Trophoblast cell (in vitro differentiated cells and primary cell): Measurements from ENCODE around the gene AIMP1. TPM values are rescaled to one million over a fixed set of nuclear protein-coding genes. Genes with fewer than 3 reads are reported as not detected.
A peak's percentile ranks its signal among the peaks of the same experiment; 100 is the strongest.

ENCODE experiments used
- DNase-seq, 2 donors: peaks; one replicate each; pipeline ENCODE4 v3.0.0-alpha.2; 2016
- H2AFZ ChIP-seq: 2 replicates; pipeline ENCODE4 v1.6.1; 2013; ENCODE audit warnings: low read length, moderate library complexity, mild to moderate bottlenecking; ENCODE audit not compliant: insufficient read depth, poor library complexity
- H2AK5ac ChIP-seq: 2 replicates; pipeline ENCODE4 v1.6.1; 2013; ENCODE audit warnings: mild to moderate bottlenecking, low read length
- H2BK120ac ChIP-seq: 2 replicates; pipeline ENCODE4 v1.6.1; 2013; ENCODE audit warnings: low read length, mild to moderate bottlenecking, moderate library complexity; ENCODE audit not compliant: insufficient read depth, poor library complexity
- H2BK12ac ChIP-seq: 2 replicates; pipeline ENCODE4 v1.6.1; 2013; ENCODE audit warnings: mild to moderate bottlenecking, low read length, moderate library complexity
- H2BK5ac ChIP-seq: 2 replicates; pipeline ENCODE4 v1.6.1; 2013; ENCODE audit warnings: low read length, low read depth, moderate library complexity, mild to moderate bottlenecking; ENCODE audit not compliant: poor library complexity
- H3K14ac ChIP-seq: 2 replicates; pipeline ENCODE4 v1.6.1; 2013; ENCODE audit warnings: mild to moderate bottlenecking, low read length
- H3K18ac ChIP-seq: 2 replicates; pipeline ENCODE4 v1.6.1; 2013; ENCODE audit warnings: mild to moderate bottlenecking, low read length
- H3K23ac ChIP-seq: 2 replicates; pipeline ENCODE4 v1.6.1; 2013; ENCODE audit warnings: low read length
- H3K27ac ChIP-seq: 2 replicates; pipeline ENCODE4 v1.5.1; 2013; ENCODE audit warnings: low read depth, mild to moderate bottlenecking, inconsistent platforms, low read length, moderate library complexity
- H3K27me3 ChIP-seq: 2 replicates; pipeline ENCODE4 v1.6.1; 2013; ENCODE audit warnings: inconsistent platforms, mild to moderate bottlenecking, low read length, moderate library complexity; ENCODE audit not compliant: insufficient read depth
- H3K36me3 ChIP-seq, 2 experiments: 1 replicate in 1 of 2; 2 replicates in 1 of 2; pipeline ENCODE4 v1.6.1; 2013; ENCODE audit warnings: low read length in 2 of 2, mild to moderate bottlenecking in 2 of 2, moderate library complexity in 1 of 2; ENCODE audit not compliant: insufficient read depth in 2 of 2, control insufficient read depth in 1 of 2
- H3K4ac ChIP-seq: 2 replicates; pipeline ENCODE4 v1.6.1; 2013; ENCODE audit warnings: low read depth, mild to moderate bottlenecking, low read length, moderate library complexity
- H3K4me1 ChIP-seq, 2 experiments: 1 replicate in 1 of 2; 2 replicates in 1 of 2; pipeline ENCODE4 v1.6.1; 2013; ENCODE audit warnings: low read length in 2 of 2, mild to moderate bottlenecking in 2 of 2, moderate library complexity in 1 of 2; ENCODE audit not compliant: insufficient read depth in 2 of 2, control insufficient read depth in 1 of 2
- H3K4me2 ChIP-seq: 2 replicates; pipeline ENCODE4 v1.6.1; 2013; ENCODE audit warnings: inconsistent platforms, mild to moderate bottlenecking, low read length, moderate library complexity
- H3K4me3 ChIP-seq: 2 replicates; pipeline ENCODE4 v1.5.1; 2013; ENCODE audit warnings: mild to moderate bottlenecking, low read depth, low read length, inconsistent platforms
- H3K79me1 ChIP-seq: one replicate; pipeline ENCODE4 v1.6.1; 2013; ENCODE audit warnings: low read length
- H3K79me2 ChIP-seq: 2 replicates; pipeline ENCODE4 v1.6.1; 2013; ENCODE audit warnings: low read length, mild to moderate bottlenecking; ENCODE audit not compliant: control insufficient read depth, insufficient read depth, poor library complexity
- H3K9ac ChIP-seq: 2 replicates; pipeline ENCODE4 v1.6.1; 2013; ENCODE audit warnings: mild to moderate bottlenecking, low read length
- H3K9me3 ChIP-seq: 2 replicates; pipeline ENCODE4 v1.6.1; 2013; ENCODE audit warnings: low read depth, mild to moderate bottlenecking, control low read depth, inconsistent platforms, low read length; ENCODE audit not compliant: insufficient read depth
- H4K12ac ChIP-seq: 2 replicates; pipeline ENCODE4 v1.6.1; 2013; ENCODE audit warnings: low read depth, mild to moderate bottlenecking, low read length, moderate library complexity
- H4K8ac ChIP-seq: 2 replicates; pipeline ENCODE4 v1.6.1; 2013; ENCODE audit warnings: low read depth, mild to moderate bottlenecking, low read length, moderate library complexity
- H4K91ac ChIP-seq: one replicate; pipeline ENCODE4 v1.6.1; 2013; ENCODE audit warnings: low read depth, mild to moderate bottlenecking, low read length, moderate library complexity
- WGBS: extraction: QIAGEN DNeasy Blood & Tissue Kit; methylation state at CpG from one replicate; pipeline ENCODE4 v1.1.7; 2013; ENCODE audit warnings: missing lambda C conversion rate; ENCODE audit not compliant: insufficient read length, insufficient coverage; ENCODE audit errors: extremely low coverage; 5-methylcytosine and 5-hydroxymethylcytosine counted together
- polyA plus RNA-seq: library from polyadenylated mRNA; stranded (reverse); fragments of 200-250 nt; gene quantifications from 2 replicates; pipeline ENCODE4 v1.2.3, GENCODE V29; 2013

The AIMP1 gene
- polyA plus RNA-seq, result 46.6 and 48.6 TPM in 2 replicates

GRCh38 chr4:106315968-106316772 is at the start of gene AIMP1, which contains the start of gene TBCK:
Gene AIMP1 (plus strand): TSS chr4:106316550. CDS start chr4:106325010, 8,460 bp downstream.
Gene TBCK (minus strand): TSS chr4:106316209. CDS start chr4:106308960, 7,249 bp downstream.
- H2BK120ac ChIP-seq, result peak within 1 kb of the TSS; percentile 54
- H3K9me3 ChIP-seq, result peaks cover 5% of the 10 kb centered on the region
- peak within 1 kb of the TSS; percentile 81 for H3K14ac ChIP-seq
- peak within 1 kb of the TSS; percentile 91 for H2BK5ac ChIP-seq
- H2BK12ac ChIP-seq, result no peak within 1 kb of the TSS
- peak within 1 kb of the TSS; percentile 99 for H3K9ac ChIP-seq
- peak within 1 kb of the TSS; percentile 39 for H3K4ac ChIP-seq
- peaks cover 1 to 4% of the 10 kb centered on the region in 2 experiments for H3K36me3 ChIP-seq
- DNase-seq, result peak; percentile 87 to 89
- peaks cover 12% of the 10 kb centered on the region for H3K79me1 ChIP-seq
- WGBS, result no CpG with 5 or more reads among the region's 44 CpGs
- H3K4me1 ChIP-seq, result peaks cover 0 to 2% of the 10 kb centered on the region in 2 experiments
- H3K27me3 ChIP-seq, result no peaks in the 10 kb centered on the region
- H2AFZ ChIP-seq, result peak within 1 kb of the TSS; percentile 77
- H3K79me2 ChIP-seq, result peaks cover 5% of the 10 kb centered on the region
- peak within 1 kb of the TSS; percentile 92 for H3K4me3 ChIP-seq
- peak within 1 kb of the TSS; percentile 87 for H3K27ac ChIP-seq
- peak within 1 kb of the TSS; percentile 93 for H4K8ac ChIP-seq
- peak within 1 kb of the TSS; percentile 74 for H3K18ac ChIP-seq
- no peak within 1 kb of the TSS for H3K23ac ChIP-seq
- peak within 1 kb of the TSS; percentile 98 for H3K4me2 ChIP-seq
- H4K12ac ChIP-seq, result peak within 1 kb of the TSS; percentile 85
- H4K91ac ChIP-seq, result peak within 1 kb of the TSS; percentile 87
- H2AK5ac ChIP-seq, result peak within 1 kb of the TSS; percentile 27

- Histone ChIP-seq H3K79me2 (no peaks in the 10 kb centered on the region), H3K4me1 (no peaks in the 10 kb centered on the region), H3K9ac (no peak overlapping the region), H4K8ac (no peak overlapping the region), H3K14ac (no peak overlapping the region), H3K36me3 (no peaks in the 10 kb centered on the region), H2BK12ac (no peak overlapping the region), H3K27ac (no peak overlapping the region), H3K9me3 (no peaks in the 10 kb centered on the region), H3K4me3 (no peak overlapping the region), H3K79me1 (no peaks in the 10 kb centered on the region), H2BK5ac (no peak overlapping the region), H3K18ac (no peak overlapping the region), H3K23ac (no peak overlapping the region), H2BK120ac (no peak overlapping the region), H2AK5ac (no peak overlapping the region), H3K27me3 (no peaks in the 10 kb centered on the region), H3K4ac (no peak overlapping the region), H2AFZ (no peak overlapping the region), H4K91ac (no peak overlapping the region), H4K12ac (no peak overlapping the region), H3K4me2 (no peak overlapping the region)
- no peak for DNase-seq
Measured at GRCh38 chr4:106268786-106269185, 47.6 kb upstream of the AIMP1 start.

- no CpG with 5 or more reads among the region's 2 CpGs for WGBS
- H4K12ac ChIP-seq, result no peak overlapping the region
- no peak overlapping the region for H3K4ac ChIP-seq
- no peak overlapping the region for H3K27ac ChIP-seq
- H2BK120ac ChIP-seq, result no peak overlapping the region
- no peak overlapping the region for H3K23ac ChIP-seq
- H3K14ac ChIP-seq, result no peak overlapping the region
- no peak overlapping the region for H4K91ac ChIP-seq
- H3K79me2 ChIP-seq, result no peaks in the 10 kb centered on the region
- no peaks in the 10 kb centered on the region for H3K27me3 ChIP-seq
- no peak overlapping the region for H4K8ac ChIP-seq
- H3K4me3 ChIP-seq, result no peak overlapping the region
- H3K79me1 ChIP-seq, result no peaks in the 10 kb centered on the region
- H3K4me2 ChIP-seq, result no peak overlapping the region
- no peaks in the 10 kb centered on the region for H3K9me3 ChIP-seq
- H2BK5ac ChIP-seq, result no peak overlapping the region
- H3K4me1 ChIP-seq, result no peaks in the 10 kb centered on the region
- H2AFZ ChIP-seq, result no peak overlapping the region
- no peak overlapping the region for H3K9ac ChIP-seq
- no peak for DNase-seq
- H2BK12ac ChIP-seq, result no peak overlapping the region
- no peaks in the 10 kb centered on the region for H3K36me3 ChIP-seq
- no peak overlapping the region for H2AK5ac ChIP-seq
- H3K18ac ChIP-seq, result no peak overlapping the region
Measured at GRCh38 chr4:106269711-106270110, 46.6 kb upstream of the AIMP1 start.

- H2AK5ac ChIP-seq, result no peak overlapping the region
- no peak overlapping the region for H4K91ac ChIP-seq
- no peak for DNase-seq
- H3K79me2 ChIP-seq, result no peaks in the 10 kb centered on the region
- no peak overlapping the region for H3K23ac ChIP-seq
- no peaks in the 10 kb centered on the region for H3K79me1 ChIP-seq
- H3K4me2 ChIP-seq, result no peak overlapping the region
- WGBS, result no CpG with 5 or more reads among the region's 1 CpG
- H3K14ac ChIP-seq, result no peak overlapping the region
- no peaks in the 10 kb centered on the region for H3K27me3 ChIP-seq
- no peaks in the 10 kb centered on the region for H3K36me3 ChIP-seq
- no peaks in the 10 kb centered on the region for H3K9me3 ChIP-seq
- no peak overlapping the region for H3K27ac ChIP-seq
- no peak overlapping the region for H2BK5ac ChIP-seq
- H2BK12ac ChIP-seq, result no peak overlapping the region
- no peak overlapping the region for H3K18ac ChIP-seq
- H3K4me1 ChIP-seq, result no peaks in the 10 kb centered on the region
- no peak overlapping the region for H4K12ac ChIP-seq
- H3K9ac ChIP-seq, result no peak overlapping the region
- H3K4ac ChIP-seq, result no peak overlapping the region
- H2BK120ac ChIP-seq, result no peak overlapping the region
- no peak overlapping the region for H2AFZ ChIP-seq
- H3K4me3 ChIP-seq, result no peak overlapping the region
- no peak overlapping the region for H4K8ac ChIP-seq
Measured at GRCh38 chr4:106270736-106271135, 45.6 kb upstream of the AIMP1 start.
